ENCODE results near the gene GLRA3.

DNA sequence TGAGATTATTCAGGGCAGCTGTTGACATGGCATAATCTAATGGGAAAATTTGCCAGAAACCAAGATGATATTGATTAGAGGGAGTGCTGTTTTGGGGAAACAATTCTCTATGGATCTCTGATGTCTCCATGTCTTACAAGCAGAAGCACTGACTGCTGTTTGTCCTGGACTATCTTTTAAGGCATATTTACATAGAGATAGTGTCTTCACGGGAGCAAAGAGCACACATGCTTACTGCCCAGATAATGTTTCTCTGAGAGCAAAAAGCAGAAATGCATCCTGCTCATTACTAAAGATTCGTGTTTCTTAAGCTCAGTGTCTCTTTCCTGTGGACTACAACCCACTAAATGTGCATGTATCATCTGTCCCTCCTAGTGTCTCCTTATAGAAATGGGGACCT is 41.3 kb upstream of the GLRA3 start:
- TF ChIP-seq EZH2 (IDR thresholded peaks at IDR 0.05; ENCODE audit: insufficient read depth, poor library complexity, severe bottlenecking) (no peak), EZH2phosphoT487 (IDR thresholded peaks at IDR 0.05; ENCODE audit: insufficient read depth, low read depth) (no peak)

Data from GM23248 (cell line).